Measurements from ENCODE around the gene BPHL.
"Not testable (repeated sequence)": the region's sequence is repeated elsewhere in the genome, so short reads cannot be mapped to it uniquely, and the experiment has no call there.

Gene BPHL

DNA sequence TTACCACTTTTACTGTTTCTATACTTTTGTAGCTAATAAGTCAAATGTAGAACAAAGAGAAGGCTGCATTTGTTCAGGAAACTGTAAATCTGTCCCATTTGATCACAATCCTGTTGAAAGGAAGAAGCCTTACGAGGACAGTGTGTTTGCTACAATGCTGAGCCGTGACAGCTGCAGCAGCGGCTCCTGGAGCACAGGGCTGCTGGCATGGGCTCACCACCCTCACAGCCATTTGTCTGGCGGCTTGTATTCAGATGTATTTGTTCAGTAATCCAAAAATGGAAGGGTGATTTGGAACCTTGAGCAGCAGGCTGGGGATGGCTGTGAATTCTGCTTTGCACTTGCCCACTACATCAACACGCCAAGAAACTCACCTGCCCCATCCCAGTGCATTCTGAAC is 33.2 kb downstream of the BPHL start:
- in situ Hi-C loops (cut with MboI; ENCODE audit: low sequenced_read_pairs), result no loop called here

DNA sequence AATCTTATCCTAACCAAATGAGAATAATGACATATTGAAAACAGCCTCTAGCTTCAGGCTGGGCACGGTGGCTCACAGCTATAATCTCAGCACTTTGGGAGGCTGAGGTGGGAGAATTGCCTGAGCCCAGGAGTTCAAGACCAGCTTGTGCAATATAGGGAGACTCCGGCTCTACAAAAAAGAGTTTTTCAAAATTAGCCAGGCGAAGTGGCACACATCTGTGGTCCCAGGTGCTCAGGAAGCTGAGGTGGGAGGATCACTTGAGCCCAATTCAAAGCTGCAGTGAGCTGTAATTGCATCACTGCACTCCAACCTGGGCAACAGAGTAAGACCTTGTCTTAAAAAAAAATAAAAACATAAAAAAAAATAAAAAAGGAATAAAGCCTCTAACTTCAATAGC is 34.2 kb downstream of the BPHL start:
- in situ Hi-C loops (cut with MboI; ENCODE audit: low sequenced_read_pairs), result no loop called here

DNA sequence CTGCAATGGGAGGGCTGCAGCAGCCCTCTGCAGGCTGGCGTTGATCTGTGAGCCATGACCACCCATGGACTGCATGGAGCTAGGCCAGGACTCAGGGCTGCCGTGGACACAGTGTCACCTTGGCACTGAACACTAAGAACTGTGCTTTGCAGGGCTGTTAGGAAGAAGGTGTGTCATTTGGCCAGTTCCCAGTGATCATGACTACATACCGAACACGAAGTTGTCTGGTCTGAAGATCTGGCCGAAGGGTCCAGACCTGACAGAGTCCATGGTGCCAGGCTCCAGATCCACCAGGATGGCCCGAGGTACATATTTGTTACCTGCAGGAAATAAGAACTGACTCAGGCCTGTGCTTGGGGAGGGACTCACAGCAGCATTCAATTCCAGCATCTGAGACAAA is 36.9 kb downstream of the BPHL start:
- in situ Hi-C loops (cut with MboI; ENCODE audit: low sequenced_read_pairs), result not testable (repeated sequence)

DNA sequence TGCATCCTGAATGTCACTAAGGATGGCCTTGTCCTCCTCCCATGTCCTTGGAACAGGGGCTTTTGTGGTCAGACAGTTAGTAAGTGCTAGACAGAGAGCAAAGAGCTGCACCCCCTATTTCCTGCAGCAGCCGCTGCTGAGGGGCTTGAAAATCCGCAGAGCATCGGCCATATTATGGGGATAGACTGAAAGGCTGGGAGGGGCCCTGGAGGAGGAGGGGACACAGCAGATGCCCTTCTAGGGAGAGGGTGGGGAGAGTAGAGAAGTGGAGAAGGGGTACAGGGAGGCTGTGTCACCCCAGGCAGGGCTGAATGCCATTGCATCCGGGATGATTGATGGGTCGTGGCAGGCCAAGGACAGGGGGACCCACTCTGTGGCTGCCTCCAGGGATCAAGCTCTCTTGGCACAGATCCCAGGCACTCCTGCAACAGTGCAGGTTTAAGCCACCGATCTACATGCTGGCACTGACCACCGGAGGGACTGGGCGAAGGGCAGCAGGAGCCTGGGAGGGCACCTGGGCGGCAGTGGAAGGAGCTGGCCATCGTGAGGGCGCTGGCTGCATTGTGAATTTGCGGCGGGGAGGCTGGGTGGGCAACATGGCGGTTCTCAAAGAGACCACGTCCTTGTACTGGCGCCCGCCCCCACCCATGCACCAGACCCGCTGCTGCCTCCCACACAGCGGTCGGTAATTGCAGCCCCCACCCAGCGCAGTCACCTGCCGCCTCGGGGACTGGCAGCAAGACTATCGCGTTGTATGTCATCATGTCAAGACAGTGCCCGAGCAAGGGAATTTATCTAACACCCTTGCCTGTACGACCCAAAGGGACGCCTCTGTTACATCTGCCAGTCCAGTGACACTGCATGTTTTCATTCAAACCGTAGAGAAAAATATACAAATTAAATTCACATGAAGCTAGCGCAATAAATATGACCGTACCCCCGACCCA is 37.9 kb downstream of the BPHL start:
- in situ Hi-C loops (cut with MboI; ENCODE audit: low sequenced_read_pairs), result not testable (repeated sequence)

DNA sequence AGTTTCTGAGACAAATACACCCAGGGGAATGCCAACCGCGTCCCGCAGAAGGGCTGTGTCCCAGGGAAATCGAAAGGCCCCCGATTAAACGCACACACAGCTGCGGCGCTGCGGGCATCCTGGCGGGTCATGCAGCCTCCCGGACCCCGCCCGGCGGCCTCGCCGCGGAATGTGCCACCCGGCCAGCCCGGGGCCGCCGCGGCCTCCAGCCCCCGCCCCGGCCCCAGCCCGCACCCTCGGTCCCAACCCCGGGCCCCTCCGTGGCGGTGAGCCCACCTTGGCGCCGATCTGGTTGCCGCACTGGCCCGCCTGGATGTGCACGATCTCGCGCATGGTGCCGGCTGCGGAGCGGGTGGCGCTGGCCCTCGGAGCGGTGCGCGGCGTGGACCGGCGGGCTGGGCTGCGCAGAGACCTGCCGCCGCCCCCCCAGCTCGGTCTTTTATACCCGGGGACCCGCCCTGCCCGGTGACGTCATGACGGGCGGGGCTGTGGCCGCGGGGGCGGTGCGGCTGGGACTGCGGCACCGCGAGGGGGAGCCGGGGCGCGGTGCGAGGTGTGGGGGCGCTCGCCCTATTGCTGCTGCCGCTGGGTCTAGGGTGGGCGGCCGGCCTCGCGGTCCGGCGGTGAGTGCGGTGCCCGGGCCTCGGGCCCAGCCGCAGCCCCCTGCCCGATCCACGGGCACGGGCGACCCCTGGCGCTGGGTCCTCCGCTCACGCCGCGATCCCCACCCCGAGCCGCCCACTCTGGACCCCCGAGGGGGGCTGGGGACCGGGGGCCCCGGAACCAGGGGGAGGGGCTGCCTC is 38.8 kb downstream of the BPHL start, which contains the start of gene TUBB2A:
Gene TUBB2A (minus strand): TSS at position 414 of the 803 bp plus-strand sequence. CDS start 81 bp downstream, at position 333.
- in situ Hi-C loops (cut with MboI; ENCODE audit: low sequenced_read_pairs), result no loop called here

DNA sequence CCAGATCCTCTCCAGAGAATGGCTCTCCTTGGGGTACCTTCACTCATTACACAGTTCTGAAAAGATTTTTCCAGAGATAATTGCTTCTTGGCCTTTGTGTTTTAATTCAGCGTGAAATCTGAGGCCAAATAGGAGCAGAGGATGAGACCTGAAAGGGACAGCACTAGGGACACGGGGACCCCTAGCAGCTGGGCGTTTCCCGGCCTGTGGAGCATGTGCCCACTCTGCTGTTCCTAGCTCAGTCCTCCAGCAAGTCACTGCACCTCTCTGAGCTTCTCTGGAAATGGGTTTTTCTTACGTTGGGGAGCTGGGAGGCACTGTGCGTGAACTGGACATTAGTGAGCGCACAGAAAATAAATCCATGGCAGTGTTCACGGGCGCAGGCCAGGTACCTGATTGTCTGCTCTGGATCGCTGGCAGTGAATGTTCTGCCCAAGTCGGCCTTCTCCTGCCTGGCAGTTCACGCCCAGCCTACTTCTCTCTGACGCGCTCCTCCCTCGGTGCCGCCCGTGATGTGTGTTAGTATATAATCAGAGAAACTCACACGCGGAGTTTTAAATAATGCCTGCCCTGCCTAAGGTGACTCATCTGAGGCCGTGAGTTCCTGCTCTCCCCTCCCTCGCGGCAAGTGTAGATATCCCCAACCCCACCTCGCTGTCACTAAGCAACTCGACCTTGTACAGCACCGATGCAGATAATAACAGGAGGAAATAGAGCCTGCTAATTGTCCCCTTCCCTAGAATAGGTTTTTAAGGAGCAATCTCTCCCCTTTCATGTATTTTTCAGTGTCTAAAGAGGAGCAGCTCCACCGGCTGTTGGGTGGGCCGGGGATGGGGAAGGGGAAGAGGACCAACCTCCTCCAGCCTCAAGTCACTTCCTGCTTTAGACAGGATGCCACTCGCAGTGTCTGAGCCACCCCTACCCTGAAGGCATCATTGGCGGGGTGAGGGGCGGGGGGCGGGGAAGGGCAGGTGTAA is 41.6 kb downstream of the BPHL start:
- in situ Hi-C loops (cut with MboI; ENCODE audit: low sequenced_read_pairs), result no loop called here

DNA sequence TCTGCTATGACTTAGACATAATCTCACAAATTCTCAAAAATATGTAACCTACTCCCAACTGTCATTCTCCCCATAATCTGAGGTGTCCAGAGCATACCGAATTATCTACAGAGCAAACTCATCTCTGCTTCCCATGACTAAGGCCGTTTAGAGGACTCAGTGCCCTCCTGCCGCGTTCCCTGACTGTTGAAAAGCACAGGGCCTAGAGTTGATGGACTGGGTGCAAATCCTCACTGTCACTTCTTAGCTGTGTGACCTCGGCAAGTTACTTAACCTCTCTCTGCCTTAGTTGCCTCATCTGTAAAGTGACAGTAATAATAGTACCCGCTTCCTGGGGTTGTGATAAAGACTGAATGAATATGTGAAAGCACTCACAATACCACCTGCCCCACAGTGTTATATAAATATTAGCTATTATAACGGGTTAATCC is 43.6 kb downstream of the BPHL start:
- in situ Hi-C loops (cut with MboI; ENCODE audit: low sequenced_read_pairs), result no loop called here

DNA sequence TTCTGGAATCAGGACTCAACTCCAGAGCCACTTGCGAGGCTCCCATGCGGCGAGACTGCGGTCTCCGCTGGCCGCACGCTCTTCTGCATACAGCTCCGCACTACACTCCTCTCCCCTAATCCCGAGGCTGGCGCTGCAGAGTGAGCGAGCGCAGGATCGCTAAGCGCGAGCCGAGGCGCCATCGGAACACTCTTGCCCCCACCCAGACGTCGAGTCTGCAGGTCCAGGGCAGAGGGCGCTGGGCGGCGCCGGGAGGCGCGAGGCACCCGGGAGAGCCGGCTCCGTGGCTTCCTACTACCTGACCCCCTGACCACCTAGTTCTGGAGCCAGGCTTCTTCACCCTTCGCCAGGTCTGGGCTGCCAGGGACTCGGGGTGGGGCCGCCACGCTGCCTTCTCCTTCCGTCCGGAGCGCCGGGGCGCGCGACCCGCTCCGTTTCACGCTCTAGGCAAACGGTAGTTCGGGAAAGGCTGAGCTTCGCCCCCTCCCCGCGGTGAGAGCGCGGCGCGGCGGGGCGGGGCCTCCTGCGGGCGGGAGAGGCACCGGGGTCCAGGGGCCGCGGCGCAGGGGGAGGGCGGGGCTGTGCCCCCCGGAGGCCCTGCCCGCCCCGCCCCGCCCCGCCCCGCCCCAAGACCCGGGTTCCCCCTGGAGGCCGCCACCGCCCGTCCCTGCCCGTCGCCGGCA is 44.2 kb downstream of the BPHL start:
- in situ Hi-C loops (cut with MboI; ENCODE audit: low sequenced_read_pairs), result no loop called here

DNA sequence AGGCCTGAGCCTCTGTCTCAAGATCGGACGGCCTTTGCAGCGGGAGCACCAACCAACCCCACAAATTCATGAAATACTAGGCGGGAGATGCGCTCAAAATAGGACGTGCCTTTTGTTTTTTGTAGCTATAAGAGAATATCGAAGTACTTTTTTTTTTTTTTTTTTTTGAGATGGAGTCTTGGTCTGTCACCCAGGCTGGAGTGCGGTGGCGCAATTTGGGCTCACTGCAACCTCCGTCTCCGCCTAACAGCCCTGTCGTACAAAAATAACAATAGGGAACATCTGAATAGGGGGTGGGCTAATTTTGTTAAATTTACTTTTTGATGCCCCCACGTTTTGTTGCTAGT is 44.7 kb downstream of the BPHL start:
- in situ Hi-C loops (cut with MboI; ENCODE audit: low sequenced_read_pairs), result no loop called here

DNA sequence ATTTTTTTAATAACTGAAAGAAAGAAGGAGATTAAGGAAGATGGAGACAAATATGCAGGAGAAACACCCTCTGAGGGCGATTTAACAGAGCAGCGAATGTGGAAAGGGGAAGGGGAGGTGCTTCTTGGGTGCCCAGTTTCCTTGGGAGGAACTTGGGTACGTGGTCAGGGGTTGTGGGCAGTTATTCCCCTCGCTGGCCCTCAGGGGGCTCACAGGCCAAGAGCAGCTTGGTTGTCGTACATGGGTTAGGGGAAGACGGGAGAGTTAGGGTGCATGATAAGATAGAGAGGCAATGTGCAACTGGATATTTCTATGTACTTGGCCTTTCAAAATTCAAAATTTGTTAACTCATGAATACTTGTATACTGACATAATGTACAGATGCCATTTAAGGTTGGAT is 45.9 kb downstream of the BPHL start:
- in situ Hi-C loops (cut with MboI; ENCODE audit: low sequenced_read_pairs), result no loop called here

DNA sequence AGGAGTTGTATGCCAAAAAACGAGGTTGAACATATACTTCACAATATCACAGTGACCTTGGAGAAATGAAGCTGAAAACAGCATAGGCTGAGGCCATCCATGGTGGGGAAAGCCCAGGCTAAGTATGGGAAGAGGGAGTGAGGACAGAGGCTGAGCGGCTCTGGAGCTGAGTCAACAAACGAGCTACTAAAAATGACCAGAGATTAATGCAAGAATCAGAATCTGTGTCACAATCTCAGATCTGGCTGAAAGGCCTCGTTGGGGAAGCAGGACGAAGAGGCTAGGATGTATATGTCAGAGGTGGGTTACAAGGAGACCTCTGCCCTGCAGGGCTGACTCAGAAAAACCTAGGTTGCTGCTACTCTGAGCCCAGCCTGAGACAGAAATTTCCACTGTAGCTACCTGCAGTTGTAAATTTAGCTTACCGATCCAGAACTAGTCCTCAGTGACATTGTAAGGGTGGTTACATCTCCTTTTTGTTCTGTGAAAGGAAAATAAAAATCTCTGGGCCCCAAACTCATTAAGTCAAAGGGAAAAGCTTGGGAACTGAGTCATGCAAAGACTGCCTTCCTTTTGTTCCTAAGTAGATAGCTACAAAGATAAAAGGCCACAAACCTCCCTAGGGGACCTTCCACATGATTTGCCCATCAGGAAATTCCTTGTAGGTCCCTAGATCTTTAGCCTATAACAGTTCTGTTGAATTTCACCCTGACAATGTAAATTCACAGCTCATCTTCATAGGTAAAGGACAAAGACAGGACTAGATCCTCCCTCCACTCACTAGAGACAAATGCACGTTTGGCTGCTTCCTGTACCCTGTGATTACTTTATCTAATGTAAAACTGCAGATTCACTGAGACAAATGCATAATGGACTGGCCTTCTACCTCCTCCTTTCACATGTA is 47.4 kb downstream of the BPHL start:
- in situ Hi-C loops (cut with MboI; ENCODE audit: low sequenced_read_pairs), result no loop called here

DNA sequence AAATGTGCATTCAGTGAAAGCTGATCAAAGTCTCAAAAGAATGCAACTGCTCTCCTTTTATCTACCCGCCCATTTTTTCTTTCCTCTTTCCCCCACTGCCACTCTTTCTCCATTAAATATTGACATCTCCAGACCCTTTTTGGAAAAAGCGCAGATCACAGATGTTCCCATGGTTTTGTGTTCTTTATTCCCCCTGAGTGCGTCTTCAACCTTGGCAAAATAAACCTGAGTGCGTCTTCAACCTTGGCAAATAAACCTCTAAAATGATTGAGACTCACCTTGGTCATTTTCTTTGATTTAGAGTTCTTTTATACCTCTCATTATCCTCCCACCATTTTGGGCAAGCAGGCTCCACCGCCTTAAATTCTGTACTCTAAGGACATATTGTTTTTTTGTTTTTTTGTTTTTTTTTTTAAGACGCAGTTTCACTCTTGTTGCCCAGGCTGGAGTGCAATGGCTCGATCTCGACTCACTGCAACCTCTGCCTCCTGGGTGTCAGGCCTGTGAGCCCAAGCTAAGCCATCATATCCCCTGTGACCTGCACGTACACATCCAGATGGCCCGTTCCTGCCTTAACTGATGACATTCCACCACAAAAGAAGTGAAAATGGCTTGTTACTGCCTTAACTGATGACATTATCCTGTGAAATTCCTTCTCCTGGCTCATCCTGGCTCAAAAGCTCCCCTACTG is 48.2 kb downstream of the BPHL start:
- in situ Hi-C loops (cut with MboI; ENCODE audit: low sequenced_read_pairs), result not testable (repeated sequence)

DNA sequence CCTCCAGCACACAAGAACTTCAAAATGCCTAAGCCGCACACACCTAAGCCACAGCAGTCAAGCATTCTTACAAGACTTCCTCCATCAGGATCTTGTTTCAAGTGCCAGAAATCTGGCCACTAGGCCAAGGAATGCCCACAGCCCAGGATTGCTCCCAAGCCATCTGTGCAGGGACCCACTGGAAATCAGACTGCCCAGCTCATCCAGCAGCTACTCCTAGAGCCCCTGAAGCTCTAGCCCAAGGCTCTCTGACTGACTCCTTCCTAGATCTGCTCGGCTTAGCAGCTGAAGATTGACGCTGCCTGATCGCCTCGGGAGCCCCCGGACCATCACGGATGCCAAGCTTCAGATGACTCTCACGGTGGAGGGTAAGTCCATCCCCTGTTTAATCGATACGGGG is 49.5 kb downstream of the BPHL start:
- in situ Hi-C loops (cut with MboI; ENCODE audit: low sequenced_read_pairs), result not testable (repeated sequence)

DNA sequence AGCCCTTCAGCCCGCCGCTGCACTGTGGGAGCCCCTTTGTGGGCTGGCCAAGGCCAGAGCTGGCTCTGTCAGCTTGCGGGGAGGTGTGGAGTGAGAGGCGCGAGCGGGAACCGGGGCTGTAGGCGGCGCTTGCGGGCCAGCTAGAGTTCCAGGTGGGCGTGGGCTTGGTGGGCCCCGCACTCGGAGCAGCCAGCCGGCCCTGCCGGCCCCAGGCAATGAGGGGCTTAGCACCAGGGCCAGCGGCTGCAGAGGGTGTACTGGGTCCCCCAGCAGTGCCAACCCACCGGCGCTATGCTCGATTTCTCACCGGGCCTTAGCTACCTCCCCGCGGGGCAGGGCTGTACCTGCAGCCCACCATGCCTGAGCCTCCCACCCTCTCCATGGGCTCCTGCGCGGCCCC is 52.2 kb downstream of the BPHL start:
- in situ Hi-C loops (cut with MboI; ENCODE audit: low sequenced_read_pairs), result not testable (repeated sequence)

DNA sequence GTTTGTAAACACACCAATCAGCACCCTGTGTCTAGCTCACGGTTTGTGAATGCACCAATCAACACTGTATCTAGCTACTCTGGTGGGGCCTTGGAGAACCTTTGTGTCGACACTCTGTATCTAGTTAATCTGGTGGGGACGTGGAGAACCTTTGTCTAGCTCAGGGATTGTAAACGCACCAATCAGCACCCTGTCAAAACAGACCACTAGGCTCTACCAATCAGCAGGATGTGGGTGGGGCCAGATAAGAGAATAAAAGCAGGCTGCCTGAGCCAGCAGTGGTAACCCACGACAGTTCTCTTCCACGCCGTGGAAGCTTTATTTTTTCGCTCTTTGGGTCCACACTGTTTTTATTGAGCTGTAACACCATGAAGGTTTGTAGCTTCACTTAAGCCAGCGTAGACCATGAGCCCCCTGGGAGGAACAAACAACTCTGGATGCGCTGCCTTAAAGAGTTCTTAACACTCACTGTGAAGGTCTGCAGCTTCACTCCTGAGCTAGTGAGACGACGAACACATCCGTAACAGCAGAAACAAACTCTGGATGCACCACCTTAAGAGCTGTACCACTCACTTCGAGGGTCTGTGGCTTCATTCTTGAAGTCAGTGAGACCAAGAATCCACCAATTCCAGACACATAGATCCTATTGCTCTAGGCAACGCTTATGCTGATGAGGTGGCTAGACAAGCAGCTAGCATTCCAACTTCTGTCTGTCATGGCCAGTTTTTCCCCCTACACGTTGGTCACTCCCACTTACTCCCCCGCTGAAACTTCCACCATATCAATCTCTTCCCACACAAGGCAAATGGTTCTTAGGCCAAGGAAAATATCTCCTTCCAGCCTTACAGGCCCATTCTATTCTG is 53.0 kb downstream of the BPHL start:
- in situ Hi-C loops (cut with MboI; ENCODE audit: low sequenced_read_pairs), result not testable (repeated sequence)

DNA sequence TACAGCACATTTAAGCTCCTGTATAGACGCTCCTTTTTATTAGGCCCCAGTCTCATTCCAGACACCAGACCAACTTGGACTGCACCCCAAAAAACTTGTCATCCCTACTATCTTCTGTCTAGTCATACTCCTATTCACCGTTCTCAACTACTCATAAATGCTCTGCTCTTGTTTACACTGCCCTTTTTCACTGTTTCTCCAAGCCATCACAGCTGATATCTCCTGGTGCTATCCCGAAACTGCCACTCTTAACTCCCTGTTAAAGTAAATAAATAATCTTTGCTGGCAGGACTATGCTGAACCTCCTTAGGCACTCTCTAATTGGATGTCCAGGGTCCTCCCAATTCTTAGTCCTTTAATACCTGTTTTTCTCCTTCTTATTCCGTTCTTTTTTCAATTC is 54.3 kb downstream of the BPHL start:
- in situ Hi-C loops (cut with MboI; ENCODE audit: low sequenced_read_pairs), result not testable (repeated sequence)

DNA sequence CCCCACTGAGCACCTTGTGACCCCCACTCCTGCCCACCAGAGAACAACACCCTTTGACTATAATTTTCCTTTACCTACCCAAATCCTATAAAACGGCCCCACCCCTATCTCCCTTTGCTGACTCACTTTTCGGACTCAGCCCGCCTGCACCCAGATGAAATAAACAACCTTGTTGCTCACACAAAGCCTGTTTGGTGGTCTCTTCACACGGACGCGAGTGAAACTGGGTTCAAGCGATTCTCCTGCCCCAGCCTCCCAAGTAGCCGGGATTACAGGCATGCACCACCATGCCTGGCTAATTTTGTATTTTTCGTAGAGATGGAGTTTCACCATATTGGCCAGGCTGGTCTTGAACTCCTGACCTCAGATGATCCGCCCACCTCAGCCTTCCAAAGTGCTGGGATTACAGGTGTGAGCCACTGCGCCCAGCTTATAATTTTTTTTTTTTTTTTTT is 55.2 kb downstream of the BPHL start:
- in situ Hi-C loops (cut with MboI; ENCODE audit: low sequenced_read_pairs), result not testable (repeated sequence)

All from HL-60/S4 (cell line).